PC-3 (cell line): ENCODE results near the gene UBQLN1.

Experiments
- EZH2 ChIP-seq: fragments of 300-600 bp; sonication (generic); IDR thresholded peaks from one replicate; pipeline ENCODE4 v1.6.1; 2017; ENCODE audit warnings: antibody characterized with exemption, mild to moderate bottlenecking, low read length; ENCODE audit not compliant: unreplicated experiment
- EZH2phosphoT487 ChIP-seq: fragments of 300-600 bp; sonication (generic); IDR thresholded peaks from 2 replicates; pipeline ENCODE4 v1.6.1; 2018; ENCODE audit warnings: mild to moderate bottlenecking, antibody characterized with exemption, low read length, borderline replicate concordance
- TF ChIP-seq, protein P1 (sequence below): fragments of 300-600 bp; sonication (generic); conservative IDR thresholded peaks from 2 replicates; pipeline ENCODE4 v1.5.1; 2017; ENCODE audit warnings: antibody characterized with exemption, low read depth, mild to moderate bottlenecking, low read length

DNA sequence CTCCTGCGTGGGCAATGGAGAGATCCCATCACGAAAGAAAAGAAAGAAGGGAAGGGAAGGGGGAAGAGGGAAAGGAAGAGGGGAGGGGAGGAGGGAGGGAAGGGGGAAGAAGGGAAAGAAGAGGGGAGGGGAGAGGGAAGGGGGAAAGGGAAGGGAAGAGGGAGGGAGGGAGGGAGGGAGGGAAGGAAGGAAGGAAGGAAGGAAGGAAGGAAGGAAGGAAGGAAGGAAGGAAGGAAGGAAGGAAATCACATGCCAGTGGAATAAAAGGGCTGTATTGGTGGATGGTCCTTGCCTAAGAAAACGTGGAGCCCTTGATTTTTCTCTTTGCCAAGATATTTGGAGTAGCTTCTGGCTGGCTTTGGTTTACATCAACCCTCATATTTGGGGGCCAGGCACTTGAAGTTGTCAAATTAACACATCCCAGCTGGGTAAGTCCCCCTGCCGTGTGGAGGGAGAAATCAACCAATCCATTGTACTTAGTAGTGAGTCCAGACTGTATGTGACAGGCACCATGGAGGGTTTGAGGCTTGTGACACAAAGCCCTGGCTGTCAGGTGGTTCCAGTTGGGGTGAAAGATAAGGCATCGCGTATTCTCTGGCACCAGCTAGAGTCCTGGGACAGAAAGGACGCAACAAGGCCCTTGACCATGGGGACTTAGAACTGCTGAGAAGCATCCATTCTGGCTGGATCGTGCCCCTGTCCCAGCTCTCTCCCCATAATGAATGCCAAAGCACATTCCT, 61.1 kb downstream of the UBQLN1 start:
- TF ChIP-seq, protein P1, sequence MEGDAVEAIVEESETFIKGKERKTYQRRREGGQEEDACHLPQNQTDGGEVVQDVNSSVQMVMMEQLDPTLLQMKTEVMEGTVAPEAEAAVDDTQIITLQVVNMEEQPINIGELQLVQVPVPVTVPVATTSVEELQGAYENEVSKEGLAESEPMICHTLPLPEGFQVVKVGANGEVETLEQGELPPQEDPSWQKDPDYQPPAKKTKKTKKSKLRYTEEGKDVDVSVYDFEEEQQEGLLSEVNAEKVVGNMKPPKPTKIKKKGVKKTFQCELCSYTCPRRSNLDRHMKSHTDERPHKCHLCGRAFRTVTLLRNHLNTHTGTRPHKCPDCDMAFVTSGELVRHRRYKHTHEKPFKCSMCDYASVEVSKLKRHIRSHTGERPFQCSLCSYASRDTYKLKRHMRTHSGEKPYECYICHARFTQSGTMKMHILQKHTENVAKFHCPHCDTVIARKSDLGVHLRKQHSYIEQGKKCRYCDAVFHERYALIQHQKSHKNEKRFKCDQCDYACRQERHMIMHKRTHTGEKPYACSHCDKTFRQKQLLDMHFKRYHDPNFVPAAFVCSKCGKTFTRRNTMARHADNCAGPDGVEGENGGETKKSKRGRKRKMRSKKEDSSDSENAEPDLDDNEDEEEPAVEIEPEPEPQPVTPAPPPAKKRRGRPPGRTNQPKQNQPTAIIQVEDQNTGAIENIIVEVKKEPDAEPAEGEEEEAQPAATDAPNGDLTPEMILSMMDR = no peak
- no peak for TF ChIP-seq EZH2phosphoT487
- TF ChIP-seq EZH2 = no peak
